NCI-H1417 (cell line): ENCODE results near the gene CGNL1.
A peak's percentile ranks its signal among the peaks of the same experiment; 100 is the strongest.

ENCODE experiments used
- DNase-seq, 3 experiments: peaks; one replicate each; lab custom pipeline; 2025; lab: John Stamatoyannopoulos, UW

CGNL1 gene

GRCh38 chr15:57496946-57497869 lies 120.9 kb downstream of the CGNL1 start:
- DNase-seq = peak; percentile 26 to 97 (median 85)

GRCh38 chr15:57500256-57500655 lies 124.0 kb downstream of the CGNL1 start:
- no peak for DNase-seq

GRCh38 chr15:57500979-57501576 lies 124.8 kb downstream of the CGNL1 start:
- no peak for DNase-seq

GRCh38 chr15:57502116-57502515 lies 125.8 kb downstream of the CGNL1 start:
- no peak for DNase-seq

- DNase-seq = no peak
These were observed 126.9 kb downstream of the CGNL1 start for GRCh38 chr15:57503051-57503702.

- no peak for DNase-seq
These were observed 127.8 kb downstream of the CGNL1 start for GRCh38 chr15:57503911-57504598.

GRCh38 chr15:57504599-57504940 lies 128.3 kb downstream of the CGNL1 start:
- no peak for DNase-seq

GRCh38 chr15:57505056-57505715 lies 128.9 kb downstream of the CGNL1 start:
- DNase-seq = no peak

GRCh38 chr15:57505949-57506391 lies 129.7 kb downstream of the CGNL1 start:
- DNase-seq = peak in 2 of 3 experiments; percentile 81 to 94

GRCh38 chr15:57506422-57506821 lies 130.1 kb downstream of the CGNL1 start:
- DNase-seq = peak in 2 of 3 experiments; percentile 66 to 70

GRCh38 chr15:57507111-57507510 lies 130.8 kb downstream of the CGNL1 start:
- peak in 1 of 3 experiments; percentile 46 for DNase-seq

GRCh38 chr15:57509126-57509525 lies 132.8 kb downstream of the CGNL1 start:
- no peak for DNase-seq

GRCh38 chr15:57509965-57510364 lies 133.7 kb downstream of the CGNL1 start:
- DNase-seq = no peak

- DNase-seq = peak; percentile 46 to 85 (median 64)
These were observed 134.3 kb downstream of the CGNL1 start for GRCh38 chr15:57510647-57511046.

GRCh38 chr15:57516327-57517029 lies 140.2 kb downstream of the CGNL1 start:
- DNase-seq = peak in 1 of 3 experiments; percentile 30

GRCh38 chr15:57517030-57517671 lies 140.8 kb downstream of the CGNL1 start:
- DNase-seq = no peak

- DNase-seq = no peak
These were observed 142.6 kb downstream of the CGNL1 start for GRCh38 chr15:57518779-57519405.

GRCh38 chr15:57519806-57520205 lies 143.5 kb downstream of the CGNL1 start:
- DNase-seq = peak in 1 of 3 experiments; percentile 16

GRCh38 chr15:57521503-57521902 lies 145.2 kb downstream of the CGNL1 start:
- DNase-seq = no peak

GRCh38 chr15:57522148-57522547 lies 145.8 kb downstream of the CGNL1 start:
- peak in 1 of 3 experiments; percentile 35 for DNase-seq
